T-helper 22 cell (primary cell): ENCODE data around the gene TWF2.

Source experiments
- DNase-seq: peaks from one replicate; pipeline ENCODE4 v3.0.0-alpha.2; 2020; ENCODE audit warnings: low read depth

TWF2 gene

GRCh38 chr3:52237657-52238172 lies 1.2 kb downstream of the TWF2 start:
- DNase-seq = no peak

- no peak for DNase-seq
Measured at GRCh38 chr3:52237006-52237656, 1.8 kb downstream of the TWF2 start.

GRCh38 chr3:52236424-52236886 lies 2.5 kb downstream of the TWF2 start:
- DNase-seq = no peak

GRCh38 chr3:52234516-52235447 lies 4.2 kb downstream of the TWF2 start:
- DNase-seq = no peak

DNA sequence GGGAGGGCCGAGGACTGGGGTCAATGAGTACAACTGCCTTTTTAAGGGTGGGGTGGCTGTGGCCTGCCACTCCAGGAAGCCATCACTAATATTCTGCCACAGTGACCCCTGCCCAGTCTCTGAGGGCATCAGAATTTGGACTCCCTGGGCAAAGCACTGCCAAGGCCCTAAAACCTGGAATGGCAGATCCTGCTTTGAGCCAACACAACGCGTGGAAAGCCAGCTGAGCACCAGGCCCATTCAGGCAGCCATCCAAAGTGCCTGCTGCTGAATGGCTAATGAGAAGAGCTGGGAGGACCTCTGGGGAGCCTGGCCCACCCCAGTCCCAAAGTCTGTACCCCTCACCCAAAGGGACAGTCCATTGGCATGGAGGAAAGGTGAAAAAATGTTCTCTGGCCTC lies 5.0 kb downstream of the TWF2 start:
- DNase-seq = no peak

DNA sequence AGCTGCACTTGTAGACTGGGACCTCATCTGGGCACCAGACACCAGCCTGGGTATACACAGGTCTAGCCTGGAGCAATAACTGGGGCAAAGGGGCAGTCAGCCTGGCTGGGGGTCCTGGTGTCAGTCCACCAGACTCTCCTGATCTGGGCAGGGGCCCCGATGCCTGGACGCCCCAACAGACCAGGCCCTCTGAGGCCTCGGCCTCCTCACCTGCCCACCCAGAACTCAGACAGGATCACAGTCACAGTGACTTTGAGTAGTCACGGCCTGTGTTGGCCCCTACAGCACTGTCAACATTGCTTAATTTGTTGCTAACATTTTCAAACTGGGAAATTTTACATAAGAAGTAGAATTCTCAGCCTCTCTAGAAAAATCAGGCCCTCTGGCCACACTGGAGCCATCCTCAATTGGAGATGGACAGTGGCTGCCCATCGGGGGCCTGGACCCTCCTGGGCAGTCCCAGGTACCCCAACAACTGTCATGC lies 5.8 kb downstream of the TWF2 start:
- DNase-seq = no peak

DNA sequence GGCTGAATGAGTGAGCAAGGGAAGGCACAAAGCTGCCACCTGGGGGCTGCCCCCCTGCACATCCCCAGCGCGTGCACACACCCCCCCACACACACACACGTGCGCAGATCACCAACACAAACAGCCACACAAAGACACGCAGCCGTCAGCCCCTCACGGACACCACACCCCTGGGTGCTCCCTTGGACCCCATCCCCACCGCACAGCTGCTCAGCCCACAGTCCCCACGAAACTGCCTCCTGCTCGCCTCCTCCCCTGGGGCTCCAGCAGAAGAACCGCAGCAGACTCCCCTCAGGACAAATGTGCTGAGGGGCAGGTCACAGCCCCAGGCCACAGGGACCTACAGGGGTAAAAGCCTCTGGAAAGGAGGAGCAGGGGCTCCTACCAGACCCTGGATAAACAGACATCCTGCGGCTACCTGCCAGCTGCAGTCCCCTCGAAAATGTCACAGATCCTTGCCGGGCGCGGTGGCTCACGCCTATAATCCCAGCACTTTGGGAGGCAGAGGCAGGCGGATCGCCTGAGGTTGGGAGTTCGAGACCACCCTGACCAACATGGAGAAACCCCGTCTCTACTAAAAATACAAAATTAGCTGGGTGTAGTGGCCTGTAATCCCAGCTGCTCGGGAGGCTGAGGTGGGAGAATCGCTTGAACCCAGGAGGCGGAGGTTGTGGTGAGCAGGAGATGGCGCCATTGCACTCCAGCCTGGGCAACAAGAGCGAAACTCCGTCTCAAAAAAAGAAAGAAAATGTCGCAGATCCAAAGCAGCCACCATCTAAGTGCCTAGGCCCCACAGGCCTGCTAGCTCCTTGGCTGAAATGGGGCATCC lies 6.5 kb downstream of the TWF2 start:
- DNase-seq = no peak

GRCh38 chr3:52231502-52232278 lies 7.3 kb downstream of the TWF2 start:
- peak; percentile 67 for DNase-seq

DNA sequence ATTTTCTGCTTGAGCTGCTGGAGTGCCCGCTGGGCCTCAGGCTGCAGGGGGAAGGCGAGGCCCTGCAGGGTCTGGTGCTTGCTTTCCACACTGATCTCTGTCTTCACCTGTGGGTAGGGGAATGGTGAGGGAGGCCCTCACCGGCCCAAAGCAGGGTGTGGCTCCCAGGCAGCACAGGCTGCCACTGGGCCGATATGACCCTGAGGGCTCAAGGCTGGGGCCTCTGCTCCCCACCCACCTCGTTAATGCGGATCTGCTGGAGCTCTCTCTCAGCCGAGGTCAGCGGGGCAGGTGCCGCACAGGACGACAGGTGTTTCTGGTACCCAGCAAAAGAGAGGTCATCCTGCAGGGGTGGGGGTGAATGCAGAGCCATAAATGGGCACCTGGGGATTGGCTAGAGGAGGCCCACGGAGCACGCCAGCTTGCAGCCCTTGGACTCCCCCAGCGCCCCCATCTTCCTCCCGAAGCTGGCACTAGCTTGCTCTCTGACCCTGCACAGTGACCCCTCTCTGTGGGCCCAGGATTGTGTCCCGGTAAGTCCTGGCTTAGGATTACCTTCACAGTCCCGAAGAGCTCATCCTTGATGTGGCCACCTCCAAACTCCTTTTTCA lies 8.0 kb downstream of the TWF2 start:
- DNase-seq = no peak

GRCh38 chr3:52230461-52230860 lies 8.5 kb downstream of the TWF2 start:
- no peak for DNase-seq

DNA sequence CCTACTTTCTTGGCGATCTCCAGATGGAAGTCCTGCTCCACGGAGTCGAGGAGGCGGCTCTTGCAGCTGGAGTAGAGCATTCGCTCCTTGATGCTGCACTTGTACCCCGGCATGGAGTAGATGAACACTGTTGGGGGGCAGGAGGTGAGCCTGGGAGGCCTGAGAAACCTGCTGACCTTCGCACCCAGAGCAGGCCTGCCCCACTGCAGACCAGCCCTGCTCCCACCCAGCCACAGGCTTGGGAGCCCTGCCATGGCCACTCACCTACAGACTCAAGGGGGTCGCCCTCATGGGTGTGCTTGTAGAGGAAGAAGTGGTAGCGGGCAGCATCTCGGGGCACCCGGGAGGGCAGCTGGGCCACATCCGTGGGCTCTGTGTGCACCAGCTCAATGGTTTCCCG lies 9.3 kb downstream of the TWF2 start:
- DNase-seq = no peak

DNA sequence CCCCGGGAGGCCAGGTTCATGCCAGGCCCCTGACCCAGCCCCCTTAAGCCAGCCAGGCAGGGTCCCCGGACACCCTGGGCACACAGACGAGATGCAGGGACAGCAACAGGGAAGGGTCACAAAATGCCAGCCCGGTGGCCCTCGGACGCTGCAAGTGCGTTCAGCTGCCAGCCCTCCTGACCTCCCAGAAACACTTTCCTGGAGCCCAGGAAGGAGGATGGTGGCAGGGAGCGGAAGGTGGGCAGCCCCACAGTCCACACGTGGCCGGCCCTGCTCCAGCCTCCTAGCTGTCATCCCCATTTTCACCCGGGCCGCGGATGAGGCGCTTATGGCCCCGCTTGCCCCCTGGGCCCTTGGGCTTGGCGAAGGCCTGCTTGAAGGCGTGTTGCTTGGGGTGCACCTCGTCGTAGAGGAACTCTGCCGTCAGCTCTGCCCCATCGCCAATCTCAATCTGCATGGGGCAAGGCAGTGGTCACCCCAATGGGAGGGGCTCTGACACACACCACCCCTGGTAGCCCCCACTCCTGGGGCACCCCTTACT lies 10.1 kb downstream of the TWF2 start:
- DNase-seq = no peak

GRCh38 chr3:52228266-52228665 lies 10.7 kb downstream of the TWF2 start:
- no peak for DNase-seq

- DNase-seq = no peak
Measured at GRCh38 chr3:52227766-52228165, 11.2 kb downstream of the TWF2 start.

- DNase-seq = no peak
Measured at GRCh38 chr3:52227117-52227516, 11.8 kb downstream of the TWF2 start.

DNA sequence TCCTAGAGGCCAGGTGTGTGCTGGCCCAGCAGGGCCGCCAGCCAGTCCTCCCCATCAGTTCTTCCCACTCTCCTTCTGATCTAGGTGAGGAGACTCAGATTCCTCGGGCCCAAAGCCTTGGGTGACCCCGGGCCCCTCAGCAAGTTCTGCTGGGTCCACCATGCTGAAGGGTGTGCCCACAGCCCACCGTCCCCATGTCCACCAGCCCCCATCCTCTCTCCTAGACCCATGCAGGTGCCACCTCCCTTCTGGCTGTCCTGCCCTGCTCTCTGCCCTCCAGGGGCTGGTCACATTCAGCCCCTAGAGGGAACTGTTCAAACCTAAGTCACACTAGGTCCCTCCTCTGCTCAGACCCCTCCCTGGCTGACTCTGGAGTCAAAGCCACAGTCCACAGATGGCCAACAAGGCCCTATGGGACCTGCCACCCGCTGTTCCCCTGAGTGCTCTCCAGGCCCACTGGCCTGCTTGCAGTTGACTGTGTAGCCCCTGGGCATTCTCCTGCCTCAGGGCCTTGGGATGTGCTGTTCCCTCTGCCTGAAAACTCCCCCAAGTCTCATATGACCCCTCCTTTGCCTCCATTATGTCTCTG lies 12.6 kb downstream of the TWF2 start:
- DNase-seq = no peak

DNA sequence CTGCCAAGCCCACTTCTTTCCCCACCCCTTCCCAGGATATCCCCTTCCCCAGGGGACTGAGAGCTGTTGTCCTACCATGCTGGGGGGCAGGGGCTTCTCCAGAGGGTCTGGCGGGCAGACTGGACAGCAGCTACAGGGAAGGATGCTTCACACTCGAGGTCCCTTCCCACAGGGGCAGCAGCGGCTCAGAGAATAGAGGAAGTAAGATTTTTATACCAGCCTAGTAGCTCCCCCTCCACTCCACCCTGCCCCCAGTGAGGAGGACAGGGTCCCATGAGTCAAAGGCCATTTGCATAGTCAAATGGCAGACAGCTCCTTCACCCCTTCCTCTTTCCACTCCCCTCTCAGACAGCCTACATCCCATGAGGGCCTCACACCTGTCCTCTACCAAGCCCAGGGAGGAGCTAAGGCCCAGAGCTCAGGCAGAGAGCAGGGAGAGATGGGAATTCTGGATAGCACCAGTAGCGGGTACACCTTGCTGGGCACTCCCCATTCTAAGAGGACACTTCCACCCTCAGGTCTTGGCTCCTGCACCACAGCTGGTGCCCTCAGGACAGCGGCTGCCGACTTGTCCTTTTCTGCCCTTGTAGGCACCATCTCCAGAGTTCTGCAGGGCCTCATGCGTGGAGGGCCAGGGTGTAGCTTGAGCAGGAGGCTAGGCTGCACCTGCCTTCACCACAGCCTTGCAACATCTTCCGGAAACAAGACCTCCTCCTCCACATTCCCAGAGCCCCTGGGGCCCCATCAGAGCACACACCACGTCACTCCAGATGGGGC lies 13.3 kb downstream of the TWF2 start, which contains the start of gene TLR9:
TSS of gene TLR9 (minus strand) at position 194 of the 777 bp plus-strand sequence. CDS start at position 78, 116 bp downstream.
- DNase-seq = no peak

DNA sequence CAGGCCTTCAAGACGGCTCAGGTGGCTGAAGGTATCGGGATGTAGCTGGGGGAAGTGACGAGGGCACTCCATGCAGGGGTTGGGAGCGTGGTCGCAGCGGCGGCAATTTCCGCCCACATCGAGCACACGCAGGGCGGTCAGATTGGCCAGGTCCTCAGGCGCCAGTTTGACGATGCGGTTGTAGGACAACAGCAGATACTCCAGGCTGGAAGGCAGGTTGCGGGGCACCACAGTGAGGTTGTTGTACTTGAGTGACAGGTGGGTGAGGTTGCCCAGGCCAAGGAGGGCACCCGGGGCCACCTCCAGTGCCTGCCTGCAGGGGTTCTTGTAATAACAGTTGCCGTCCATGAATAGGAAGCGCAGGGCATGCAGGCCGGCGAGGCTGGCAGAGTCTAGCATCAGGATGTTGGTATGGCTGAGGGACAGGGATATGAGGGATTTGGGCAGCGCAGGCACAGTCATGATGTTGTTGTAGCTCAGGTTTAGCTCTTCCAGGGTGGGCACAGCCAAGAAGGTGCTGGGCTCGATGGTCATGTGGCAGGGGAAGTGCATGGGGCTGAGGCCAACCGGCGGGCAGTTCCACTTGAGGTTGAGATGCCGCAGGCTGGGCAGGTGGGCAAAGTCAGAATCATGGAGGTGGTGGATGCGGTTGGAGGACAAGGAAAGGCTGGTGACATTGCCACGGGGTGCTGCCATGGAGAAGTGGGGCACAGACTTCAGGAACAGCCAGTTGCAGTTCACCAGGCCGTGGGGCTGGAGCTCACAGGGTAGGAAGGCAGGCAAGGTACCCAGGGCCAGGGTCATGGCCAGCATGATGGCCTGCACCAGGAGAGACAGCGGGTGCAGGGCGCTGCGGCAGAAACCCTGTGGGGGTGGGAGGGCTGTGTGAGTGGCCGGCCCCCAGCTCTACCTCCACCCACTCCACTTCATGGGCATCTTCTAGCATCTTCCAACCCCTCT lies 15.2 kb downstream of the TWF2 start:
- no peak for DNase-seq
